HG02973 (cell line): ENCODE data around the gene PRKCSH.

Experiments used
- ATAC-seq: cut with Tn5 transposase; IDR thresholded peaks from one replicate; pipeline ENCODE4 v1.9.1; 2021; ENCODE audit warnings: moderate library complexity; ENCODE audit not compliant: unreplicated experiment

Gene PRKCSH

GRCh38 chr19:11499220-11499726, 63.8 kb downstream of the PRKCSH start:
- no peak for ATAC-seq

DNA sequence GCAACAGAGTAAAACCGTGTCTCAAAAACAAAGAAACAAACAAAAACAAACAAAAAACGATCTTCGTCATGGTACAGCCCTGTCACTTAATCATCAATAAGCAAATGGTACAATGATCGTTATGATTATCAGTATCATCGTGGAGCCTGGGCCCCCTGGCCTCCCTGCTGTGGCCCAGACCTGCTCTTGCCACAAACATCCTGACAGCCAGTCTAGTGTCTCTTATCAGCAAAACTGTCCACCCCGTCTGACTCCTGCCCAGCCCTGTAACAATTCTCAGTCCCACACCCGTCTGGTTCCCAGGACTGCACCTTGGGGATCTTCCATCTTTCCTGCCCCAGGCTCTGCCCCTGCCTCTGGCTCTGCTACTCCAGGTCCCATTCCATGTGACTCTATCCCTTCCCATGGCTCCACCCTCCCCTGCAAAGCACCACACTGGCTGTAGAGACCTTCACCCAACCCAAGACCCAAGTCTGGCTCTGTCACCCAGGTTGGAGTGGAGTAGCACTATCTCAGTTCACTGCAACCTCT, 64.5 kb downstream of the PRKCSH start:
- ATAC-seq, result no peak
